ENCODE data around the gene TNFRSF21. TPM values are rescaled to one million over a fixed set of nuclear protein-coding genes. Genes with fewer than 3 reads are reported as not detected.

Gene TNFRSF21
- total RNA-seq, 3 donors from 2014 or later, result 10.2 to 21.4 (median 20.9) TPM

DNA sequence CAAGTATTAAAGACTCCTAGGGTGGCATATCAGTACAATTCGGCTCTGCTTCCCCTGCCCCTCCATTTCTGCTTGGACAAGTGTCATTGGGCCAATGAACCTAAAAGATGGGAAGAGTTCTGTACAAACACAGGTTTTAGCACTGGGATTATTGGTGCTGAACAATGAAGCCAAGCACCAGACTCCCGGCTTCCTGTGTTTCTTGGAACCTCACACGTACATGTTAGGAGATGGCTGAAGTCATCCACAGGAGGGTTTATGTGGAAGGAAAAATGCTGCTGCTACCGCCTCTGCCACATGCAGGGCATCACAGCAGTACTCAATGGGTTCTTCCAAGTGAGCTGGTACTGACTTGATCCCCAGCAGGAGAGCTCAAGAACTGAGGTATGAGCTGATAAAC lies 49.7 kb downstream of the TNFRSF21 start:
- no peak overlapping the region for H3K27ac ChIP-seq
- H3K4me1 ChIP-seq, result no peaks in the 10 kb centered on the region
- TF ChIP-seq, protein P1, sequence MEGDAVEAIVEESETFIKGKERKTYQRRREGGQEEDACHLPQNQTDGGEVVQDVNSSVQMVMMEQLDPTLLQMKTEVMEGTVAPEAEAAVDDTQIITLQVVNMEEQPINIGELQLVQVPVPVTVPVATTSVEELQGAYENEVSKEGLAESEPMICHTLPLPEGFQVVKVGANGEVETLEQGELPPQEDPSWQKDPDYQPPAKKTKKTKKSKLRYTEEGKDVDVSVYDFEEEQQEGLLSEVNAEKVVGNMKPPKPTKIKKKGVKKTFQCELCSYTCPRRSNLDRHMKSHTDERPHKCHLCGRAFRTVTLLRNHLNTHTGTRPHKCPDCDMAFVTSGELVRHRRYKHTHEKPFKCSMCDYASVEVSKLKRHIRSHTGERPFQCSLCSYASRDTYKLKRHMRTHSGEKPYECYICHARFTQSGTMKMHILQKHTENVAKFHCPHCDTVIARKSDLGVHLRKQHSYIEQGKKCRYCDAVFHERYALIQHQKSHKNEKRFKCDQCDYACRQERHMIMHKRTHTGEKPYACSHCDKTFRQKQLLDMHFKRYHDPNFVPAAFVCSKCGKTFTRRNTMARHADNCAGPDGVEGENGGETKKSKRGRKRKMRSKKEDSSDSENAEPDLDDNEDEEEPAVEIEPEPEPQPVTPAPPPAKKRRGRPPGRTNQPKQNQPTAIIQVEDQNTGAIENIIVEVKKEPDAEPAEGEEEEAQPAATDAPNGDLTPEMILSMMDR (IDR thresholded peaks at IDR 0.05), result no peak
- TF ChIP-seq POLR2A (IDR thresholded peaks at IDR 0.05) (no peak), POLR2AphosphoS5 (IDR thresholded peaks at IDR 0.05) (no peak)
- H3K27me3 ChIP-seq, result no peaks in the 10 kb centered on the region
- H3K9me3 ChIP-seq, result no peaks in the 10 kb centered on the region
- DNase-seq (ENCODE audit: low spot score in 2 of 2), result no peak
- H3K4me3 ChIP-seq, result no peak overlapping the region
- intact Hi-C loops (cut with DNase I; ENCODE audit: low total_unique reads), result no loop called here
- H3K36me3 ChIP-seq, result no peaks in the 10 kb centered on the region

DNA sequence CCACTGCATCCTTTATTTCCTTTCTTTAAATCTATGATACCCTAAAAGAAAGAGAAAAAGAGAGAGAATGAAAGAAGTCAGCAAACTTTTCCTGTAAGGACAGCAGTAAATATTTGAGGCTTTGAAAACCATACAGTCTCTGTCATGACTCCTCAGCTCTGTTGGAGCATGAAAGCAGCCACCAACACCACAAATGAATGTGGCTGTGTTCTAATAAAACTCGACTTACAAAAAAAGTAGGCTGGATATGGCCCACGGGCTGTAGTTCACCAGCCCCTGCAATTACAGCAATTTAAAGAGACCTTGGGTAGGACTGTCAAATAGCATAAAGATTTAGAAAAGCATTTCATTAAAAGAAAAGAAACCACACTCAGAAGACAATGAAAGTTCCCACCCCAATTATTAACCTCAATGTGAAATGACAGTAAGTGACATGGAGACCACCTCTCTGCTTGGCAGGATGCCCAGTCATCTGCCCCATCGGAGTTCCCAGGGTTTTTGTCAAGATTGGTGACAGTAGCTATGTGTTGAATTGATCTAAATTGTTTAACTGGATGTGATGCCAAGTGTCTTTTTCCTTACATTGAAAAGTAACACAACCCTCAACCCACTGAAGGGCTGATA lies 50.9 kb downstream of the TNFRSF21 start:
- no peak for DNase-seq (ENCODE audit: low spot score in 2 of 2)
- H3K4me3 ChIP-seq, result no peak overlapping the region
- H3K36me3 ChIP-seq, result no peaks in the 10 kb centered on the region
- TF ChIP-seq POLR2AphosphoS5 (IDR thresholded peaks at IDR 0.05) (no peak), POLR2A (IDR thresholded peaks at IDR 0.05) (no peak)
- TF ChIP-seq, protein P1 (IDR thresholded peaks at IDR 0.05), result no peak
- no peaks in the 10 kb centered on the region for H3K9me3 ChIP-seq
- intact Hi-C loops (cut with DNase I; ENCODE audit: low total_unique reads), result no loop called here
- no peaks in the 10 kb centered on the region for H3K27me3 ChIP-seq
- no peak overlapping the region for H3K27ac ChIP-seq
- H3K4me1 ChIP-seq, result no peaks in the 10 kb centered on the region

DNA sequence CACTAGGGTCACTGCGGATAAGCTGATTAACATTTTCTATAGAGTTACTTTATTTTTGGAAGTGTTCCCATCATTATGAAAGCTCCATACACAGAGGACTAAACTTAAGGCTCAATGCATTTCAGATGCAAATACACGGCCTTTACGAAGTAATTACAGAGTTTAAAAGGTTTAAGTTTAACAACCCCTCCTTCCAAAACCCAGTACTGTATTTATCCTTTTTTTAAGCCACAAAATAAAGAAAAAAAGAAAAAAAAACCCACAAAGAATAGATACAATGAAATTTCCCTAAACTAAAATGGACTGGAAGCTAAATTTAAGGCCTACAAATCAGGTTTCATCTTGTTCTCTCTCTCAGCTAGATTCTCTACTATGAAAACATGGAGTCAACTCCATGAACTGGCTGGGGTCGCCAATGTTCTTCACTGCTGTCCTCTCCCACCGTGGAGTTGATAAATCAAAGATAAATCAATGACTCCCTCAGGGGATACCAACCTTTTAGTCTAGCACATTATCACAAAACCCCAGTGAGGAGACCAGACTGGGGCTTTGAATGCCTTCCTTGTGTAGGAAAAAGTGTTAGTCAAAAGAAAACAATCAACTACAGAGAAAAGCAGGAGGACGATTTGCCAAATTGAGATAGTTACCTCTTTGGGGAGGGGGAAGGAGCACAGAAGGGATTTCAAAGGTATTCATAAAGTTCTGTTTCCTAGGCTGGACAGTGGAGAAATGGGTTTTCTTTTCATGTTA lies 52.5 kb downstream of the TNFRSF21 start:
- TF ChIP-seq, protein P1 (IDR thresholded peaks at IDR 0.05), result no peak
- TF ChIP-seq POLR2A (IDR thresholded peaks at IDR 0.05), result no peak
- TF ChIP-seq POLR2AphosphoS5 (IDR thresholded peaks at IDR 0.05), result no peak
- Histone ChIP-seq H3K27me3 (no peaks in the 10 kb centered on the region), H3K4me1 (no peaks in the 10 kb centered on the region), H3K36me3 (no peaks in the 10 kb centered on the region), H3K9me3 (no peaks in the 10 kb centered on the region), H3K27ac (no peak overlapping the region), H3K4me3 (no peak overlapping the region)
- DNase-seq (ENCODE audit: low spot score in 2 of 2), result no peak
- intact Hi-C loops (cut with DNase I; ENCODE audit: low total_unique reads), result no loop called here

DNA sequence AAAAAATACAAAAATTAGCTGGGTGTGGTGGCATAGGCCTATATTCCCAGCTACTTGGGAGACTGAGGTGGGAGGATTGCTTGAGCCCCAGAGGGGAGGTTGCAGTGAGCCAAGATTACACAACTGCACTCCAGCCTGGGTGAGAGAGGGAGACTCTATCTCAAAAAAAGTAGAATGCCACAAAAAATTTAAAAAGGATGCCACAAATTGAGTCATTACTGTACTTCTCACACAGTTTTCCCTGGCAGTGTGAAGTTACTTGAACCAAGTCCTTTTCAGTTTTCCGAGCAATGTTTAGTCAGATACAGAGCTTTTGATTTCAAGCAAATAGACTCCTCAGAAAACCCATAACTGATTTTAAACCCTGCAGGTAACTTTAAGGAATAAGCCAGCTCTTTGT lies 53.3 kb downstream of the TNFRSF21 start:
- H3K27ac ChIP-seq, result no peak overlapping the region
- TF ChIP-seq POLR2A (IDR thresholded peaks at IDR 0.05) (no peak), POLR2AphosphoS5 (IDR thresholded peaks at IDR 0.05) (no peak)
- TF ChIP-seq, protein P1 (IDR thresholded peaks at IDR 0.05), result no peak
- no peaks in the 10 kb centered on the region for H3K9me3 ChIP-seq
- no peaks in the 10 kb centered on the region for H3K36me3 ChIP-seq
- DNase-seq (ENCODE audit: low spot score in 2 of 2), result no peak
- H3K27me3 ChIP-seq, result no peaks in the 10 kb centered on the region
- intact Hi-C loops (cut with DNase I; ENCODE audit: low total_unique reads), result no loop called here
- H3K4me3 ChIP-seq, result no peak overlapping the region
- no peaks in the 10 kb centered on the region for H3K4me1 ChIP-seq

DNA sequence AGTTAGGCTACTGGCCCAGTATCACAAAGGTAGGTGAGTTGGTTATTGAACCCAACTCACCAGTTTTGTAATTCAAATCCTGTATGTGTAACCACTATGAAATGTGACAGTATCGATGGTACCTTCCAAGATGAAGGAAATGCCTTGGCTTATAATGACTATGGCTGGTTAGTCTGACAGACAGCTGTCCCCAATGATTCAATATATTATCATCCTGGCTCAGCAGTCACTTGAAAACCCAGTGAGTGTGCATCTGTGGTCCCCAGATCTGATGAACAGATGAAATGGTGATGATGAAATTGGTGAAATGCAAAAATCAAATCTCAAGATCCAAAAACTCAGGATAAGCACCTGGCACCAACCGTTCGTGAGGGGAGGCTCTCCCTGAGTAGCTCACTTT lies 54.8 kb downstream of the TNFRSF21 start:
- Histone ChIP-seq H3K4me1 (no peaks in the 10 kb centered on the region), H3K9me3 (no peaks in the 10 kb centered on the region), H3K4me3 (no peak overlapping the region), H3K36me3 (no peaks in the 10 kb centered on the region), H3K27ac (no peak overlapping the region), H3K27me3 (no peaks in the 10 kb centered on the region)
- intact Hi-C loops (cut with DNase I; ENCODE audit: low total_unique reads), result no loop called here
- DNase-seq (ENCODE audit: low spot score in 2 of 2), result no peak
- TF ChIP-seq, protein P1 (IDR thresholded peaks at IDR 0.05), result no peak
- TF ChIP-seq POLR2A (IDR thresholded peaks at IDR 0.05) (no peak), POLR2AphosphoS5 (IDR thresholded peaks at IDR 0.05) (no peak)
